Measurements from ENCODE around the gene UBE2H. TPM values are rescaled to one million over a fixed set of nuclear protein-coding genes. Genes with fewer than 3 reads are reported as not detected.
"Not testable (repeated sequence)": the region's sequence is repeated elsewhere in the genome, so short reads cannot be mapped to it uniquely, and the experiment has no call there.

The UBE2H gene
- polyA plus RNA-seq, 1 donor (not counting 4 experiments of a cell fraction or from before 2014, with no cell fraction given) = 130 TPM

GRCh38 chr7:129864042-129864441 lies 88.7 kb downstream of the UBE2H start:
- Histone ChIP-seq H3K4me1 (ENCODE audit: control insufficient read depth, extremely low read depth, insufficient read depth, low read length) (peaks cover 34% of the 10 kb centered on the region), H3K9me3 (ENCODE audit: control insufficient read depth, low read depth, low read length) (no peaks in the 10 kb centered on the region), H3K9ac (ENCODE audit: control insufficient read depth, extremely low read depth, insufficient read depth, low read length) (no peak overlapping the region), H3K27ac (ENCODE audit: control insufficient read depth, insufficient read depth, low read length) (peak overlapping the region; percentile 3), H4K20me1 (ENCODE audit: control insufficient read depth, extremely low read depth, insufficient read depth, low read length) (no peaks in the 10 kb centered on the region), H2AFZ (ENCODE audit: control insufficient read depth, low read length) (no peak overlapping the region), H3K9me1 (ENCODE audit: control insufficient read depth, extremely low read depth, insufficient read depth, low read length) (peaks cover 3% of the 10 kb centered on the region), H3K36me3 (ENCODE audit: control insufficient read depth in 2 of 2, extremely low read depth in 1 of 2, insufficient read depth in 2 of 2, low read length in 2 of 2) (peaks cover 0 to 3% of the 10 kb centered on the region in 2 experiments), H3K79me2 (ENCODE audit: control insufficient read depth, insufficient read depth, low read length) (peaks cover 78% of the 10 kb centered on the region), H3K27me3 (ENCODE audit: control insufficient read depth, extremely low read depth, insufficient read depth, low read length) (no peaks in the 10 kb centered on the region), H3K4me2 (ENCODE audit: control insufficient read depth, extremely low read depth, insufficient read depth, low read depth, low read length) (no peak overlapping the region), H3K4me3 (ENCODE audit: control insufficient read depth in 2 of 3, extremely low read depth in 1 of 3, insufficient read depth in 2 of 3, low read depth in 1 of 3, low read length in 3 of 3) (no peak overlapping the region)
- dilution Hi-C loops (cut with MboI; ENCODE audit: extremely low pct_ligation_motif_present, low sequenced_read_pairs) = no loop called here
- TF ChIP-seq CTCF (optimal IDR thresholded peaks at IDR 0.05 in 1 of 3, IDR thresholded peaks at IDR 0.05 in 1 of 3, conservative IDR thresholded peaks at IDR 0.05 in 1 of 3; ENCODE audit: extremely low read depth in 1 of 3, insufficient read depth in 2 of 3, low read length in 3 of 3) = no peak
- TF ChIP-seq EZH2 (IDR thresholded peaks at IDR 0.05; ENCODE audit: low read length) = no peak
- DNase-seq (ENCODE audit: low read depth, low spot score) = no peak
- no peak for FAIRE-seq

GRCh38 chr7:129862682-129863081 lies 90.1 kb downstream of the UBE2H start:
- peaks cover 0 to 2% of the 10 kb centered on the region in 2 experiments for H3K36me3 ChIP-seq (ENCODE audit: control insufficient read depth in 2 of 2, extremely low read depth in 1 of 2, insufficient read depth in 2 of 2, low read length in 2 of 2)
- H3K9me3 ChIP-seq (ENCODE audit: control insufficient read depth, low read depth, low read length) = no peaks in the 10 kb centered on the region
- no peak overlapping the region for H3K4me2 ChIP-seq (ENCODE audit: control insufficient read depth, extremely low read depth, insufficient read depth, low read depth, low read length)
- H3K27me3 ChIP-seq (ENCODE audit: control insufficient read depth, extremely low read depth, insufficient read depth, low read length) = no peaks in the 10 kb centered on the region
- H3K27ac ChIP-seq (ENCODE audit: control insufficient read depth, insufficient read depth, low read length) = no peak overlapping the region
- DNase-seq (ENCODE audit: low read depth, low spot score) (no peak), FAIRE-seq (peak; percentile 29)
- dilution Hi-C loops (cut with MboI; ENCODE audit: extremely low pct_ligation_motif_present, low sequenced_read_pairs) = no loop called here
- H3K4me1 ChIP-seq (ENCODE audit: control insufficient read depth, extremely low read depth, insufficient read depth, low read length) = peaks cover 45% of the 10 kb centered on the region
- peaks cover 72% of the 10 kb centered on the region for H3K79me2 ChIP-seq (ENCODE audit: control insufficient read depth, insufficient read depth, low read length)
- peaks cover 3% of the 10 kb centered on the region for H3K9me1 ChIP-seq (ENCODE audit: control insufficient read depth, extremely low read depth, insufficient read depth, low read length)
- TF ChIP-seq EZH2 (IDR thresholded peaks at IDR 0.05; ENCODE audit: low read length) (no peak), CTCF (optimal IDR thresholded peaks at IDR 0.05 in 1 of 3, IDR thresholded peaks at IDR 0.05 in 1 of 3, conservative IDR thresholded peaks at IDR 0.05 in 1 of 3; ENCODE audit: extremely low read depth in 1 of 3, insufficient read depth in 2 of 3, low read length in 3 of 3) (no peak)
- no peaks in the 10 kb centered on the region for H4K20me1 ChIP-seq (ENCODE audit: control insufficient read depth, extremely low read depth, insufficient read depth, low read length)
- H3K4me3 ChIP-seq (ENCODE audit: control insufficient read depth in 2 of 3, extremely low read depth in 1 of 3, insufficient read depth in 2 of 3, low read depth in 1 of 3, low read length in 3 of 3) = no peak overlapping the region
- no peak overlapping the region for H2AFZ ChIP-seq (ENCODE audit: control insufficient read depth, low read length)
- H3K9ac ChIP-seq (ENCODE audit: control insufficient read depth, extremely low read depth, insufficient read depth, low read length) = no peak overlapping the region

GRCh38 chr7:129860784-129861183 lies 92.0 kb downstream of the UBE2H start:
- H3K9me1 ChIP-seq (ENCODE audit: control insufficient read depth, extremely low read depth, insufficient read depth, low read length); H3K9me3 ChIP-seq (ENCODE audit: control insufficient read depth, low read depth, low read length); H3K9ac ChIP-seq (ENCODE audit: control insufficient read depth, extremely low read depth, insufficient read depth, low read length); dilution Hi-C loops (cut with MboI; ENCODE audit: extremely low pct_ligation_motif_present, low sequenced_read_pairs); H3K4me2 ChIP-seq (ENCODE audit: control insufficient read depth, extremely low read depth, insufficient read depth, low read depth, low read length); H3K36me3 ChIP-seq (ENCODE audit: control insufficient read depth in 2 of 2, extremely low read depth in 1 of 2, insufficient read depth in 2 of 2, low read length in 2 of 2); H3K27ac ChIP-seq (ENCODE audit: control insufficient read depth, insufficient read depth, low read length); H2AFZ ChIP-seq (ENCODE audit: control insufficient read depth, low read length); H3K4me3 ChIP-seq (ENCODE audit: control insufficient read depth in 2 of 3, extremely low read depth in 1 of 3, insufficient read depth in 2 of 3, low read depth in 1 of 3, low read length in 3 of 3); FAIRE-seq; H4K20me1 ChIP-seq (ENCODE audit: control insufficient read depth, extremely low read depth, insufficient read depth, low read length); DNase-seq (ENCODE audit: low read depth, low spot score); H3K27me3 ChIP-seq (ENCODE audit: control insufficient read depth, extremely low read depth, insufficient read depth, low read length): not testable (repeated sequence)
- Histone ChIP-seq H3K79me2 (ENCODE audit: control insufficient read depth, insufficient read depth, low read length) (peaks cover 76% of the 10 kb centered on the region), H3K4me1 (ENCODE audit: control insufficient read depth, extremely low read depth, insufficient read depth, low read length) (peaks cover 48% of the 10 kb centered on the region)
